Right renal pelvis (tissue), 4 donors: ENCODE results near the gene USH1C. TPM values are rescaled to one million over a fixed set of nuclear protein-coding genes. Genes with fewer than 3 reads are reported as not detected.

Source experiments
- DNase-seq, 4 donors: peaks; one replicate each; pipeline ENCODE4 v3.0.0-alpha.2; 2013; ENCODE audit warnings: low read depth in 4 of 4, low spot score in 3 of 4, missing footprints in 1 of 4
- polyA plus RNA-seq, 4 donors: library from polyadenylated mRNA; unstranded; fragments of 120-200 nt; gene quantifications; one replicate each; pipeline ENCODE4 v1.2.1, GENCODE V29; 2013; ENCODE audit not compliant: insufficient read length in 4 of 4

Gene USH1C
- polyA plus RNA-seq, 4 donors, result 56.0 to 68.1 (median 65.4) TPM

DNA sequence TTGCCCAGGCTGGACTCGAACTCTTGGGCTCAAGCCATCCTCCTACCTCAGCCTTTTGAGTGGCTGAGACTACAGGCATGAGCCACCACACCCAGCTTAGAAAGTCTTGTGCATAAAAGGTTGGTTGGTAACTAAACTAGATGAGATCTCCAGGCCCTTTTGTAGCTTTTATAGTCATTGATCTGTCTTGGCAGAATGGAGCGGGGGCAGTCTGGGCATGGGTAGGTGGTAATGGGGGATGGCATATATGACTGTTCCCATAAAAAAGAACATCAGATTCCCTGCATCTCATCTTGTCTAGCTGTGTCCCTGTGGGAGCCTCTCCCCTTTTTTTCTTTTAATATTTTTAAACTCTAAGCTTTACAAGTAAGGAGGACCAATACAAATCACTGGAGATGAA is 97.7 kb downstream of the USH1C start:
- DNase-seq, result no peak

DNA sequence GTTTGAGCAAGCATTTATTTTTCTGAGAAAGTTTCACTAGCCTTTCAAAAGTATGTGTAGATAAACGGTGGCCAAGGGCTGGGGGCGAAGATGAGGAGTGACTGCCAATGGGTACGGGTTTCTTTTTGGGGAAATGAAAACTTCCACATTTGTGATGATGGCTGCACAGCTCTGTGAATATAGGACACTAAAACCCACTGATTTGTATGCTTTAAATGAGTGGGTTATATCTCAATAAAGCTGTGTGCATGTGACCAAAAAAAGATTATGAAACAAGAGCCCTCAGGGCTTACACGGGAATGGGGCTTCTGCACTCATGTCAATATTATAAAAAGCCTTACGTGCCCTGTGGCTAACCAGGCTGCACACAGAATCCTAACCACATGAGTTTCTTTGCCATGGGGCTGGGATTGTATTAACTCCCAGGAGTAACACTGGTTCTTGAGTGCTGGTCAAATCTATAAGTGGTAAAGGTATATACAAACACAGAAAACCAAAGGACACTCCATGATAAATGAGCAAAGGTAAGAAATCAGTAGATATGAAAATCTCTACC is 98.9 kb downstream of the USH1C start:
- no peak for DNase-seq

DNA sequence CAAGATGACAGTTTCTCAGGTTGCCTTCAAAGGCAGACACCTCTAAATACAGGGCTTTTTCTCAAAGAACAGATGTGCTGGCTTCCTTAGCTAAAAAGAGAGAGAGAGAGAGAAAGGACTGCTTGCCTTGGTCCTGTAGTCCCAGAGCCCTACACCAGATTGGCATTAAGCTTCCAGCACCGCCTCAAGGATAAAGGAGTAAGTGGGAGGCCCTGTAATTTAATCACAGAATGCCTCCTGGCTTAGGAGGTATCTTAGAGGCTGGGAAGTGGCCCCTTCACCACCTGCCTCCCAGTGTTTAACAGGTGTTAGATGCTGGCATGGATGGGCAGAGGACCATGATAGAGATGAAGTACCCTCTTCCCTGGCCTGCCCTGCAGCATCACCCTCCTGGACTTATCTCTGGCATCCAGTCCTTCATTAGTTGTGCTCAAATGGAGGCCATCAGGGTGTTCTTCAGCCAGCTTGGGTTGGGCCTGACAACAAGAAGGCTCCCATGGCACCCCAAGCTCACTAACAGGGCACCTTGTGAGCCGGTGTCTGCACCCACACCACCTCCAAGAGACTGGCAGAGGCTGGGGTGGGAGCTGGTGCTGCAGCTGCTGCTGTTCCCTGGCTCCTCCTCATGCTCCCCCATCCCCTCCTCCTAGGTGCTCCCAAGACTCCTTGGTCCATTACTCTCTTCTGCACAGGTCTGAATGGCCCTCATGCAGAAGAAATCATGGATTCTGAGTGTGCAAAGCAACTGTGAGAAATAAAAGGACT is 100.1 kb downstream of the USH1C start:
- no peak for DNase-seq

Other genes starting within 250 kb of the USH1C start
- 1 to 10 TPM; 1.2 to 1.6 (median 1.3) TPM for gene NCR3LG1, start 192.6 kb downstream of the USH1C start, polyA plus RNA-seq
- 1 to 10 TPM; 2.1 to 3.5 (median 3.0) TPM for gene KCNJ11, start 155.8 kb downstream of the USH1C start, polyA plus RNA-seq
- 1 to 10 TPM in 2 of 4 donors, under 1 TPM in 2; 0.53 to 3.5 (median 1.3) TPM for gene ABCC8, start 67.6 kb downstream of the USH1C start, polyA plus RNA-seq
- under 1 TPM; 0.25 to 0.54 (median 0.34) TPM for gene OTOG, start 2.8 kb upstream of the USH1C start, polyA plus RNA-seq
- gene MYOD1, start 175.2 kb upstream of the USH1C start, polyA plus RNA-seq, result not detected
- 1 to 10 TPM in 1 of 4 donors, under 1 TPM in 3; 0.59 to 1.2 (median 0.85) TPM for gene KCNC1, start 190.4 kb upstream of the USH1C start, polyA plus RNA-seq